GM18519 (cell line): Measurements from ENCODE around the gene POLD1.

Source experiments
- ATAC-seq: cut with Tn5 transposase; IDR thresholded peaks from one replicate; pipeline ENCODE4 v1.9.1; 2021; ENCODE audit warnings: mild to moderate bottlenecking, moderate library complexity; ENCODE audit not compliant: unreplicated experiment, low FRiP score

POLD1 gene

GRCh38 chr19:50365434-50366306, 18.5 kb upstream of the POLD1 start, which contains the start of gene NAPSA:
TSS of gene NAPSA (minus strand) at chr19:50365639. CDS start at chr19:50365621, 18 bp downstream.
- no peak for ATAC-seq

- no peak for ATAC-seq
Measured at GRCh38 chr19:50368649-50369570, 15.2 kb upstream of the POLD1 start.

GRCh38 chr19:50371914-50372475, 12.2 kb upstream of the POLD1 start:
- ATAC-seq, result no peak

- peak; percentile 67 for ATAC-seq
Measured at GRCh38 chr19:50376166-50377050, 7.7 kb upstream of the POLD1 start, which contains the start of gene NR1H2. TSS of gene NR1H2 (plus strand) at chr19:50376457. CDS start at chr19:50377606, 1,149 bp downstream.

GRCh38 chr19:50377051-50377461, 7.1 kb upstream of the POLD1 start:
- no peak for ATAC-seq

- ATAC-seq, result no peak
Measured at GRCh38 chr19:50377517-50377916, 6.6 kb upstream of the POLD1 start.

- ATAC-seq, result no peak
Measured at GRCh38 chr19:50378169-50378862, 5.8 kb upstream of the POLD1 start.

GRCh38 chr19:50378863-50379236, 5.3 kb upstream of the POLD1 start:
- no peak for ATAC-seq

- no peak for ATAC-seq
Measured at GRCh38 chr19:50379602-50380001, 4.5 kb upstream of the POLD1 start.

GRCh38 chr19:50380137-50380536, 4.0 kb upstream of the POLD1 start:
- ATAC-seq, result no peak

- no peak for ATAC-seq
Measured at GRCh38 chr19:50380751-50381151, 3.4 kb upstream of the POLD1 start.

- no peak for ATAC-seq
Measured at GRCh38 chr19:50381881-50382729, 2.0 kb upstream of the POLD1 start.

GRCh38 chr19:50383001-50383851, 921 bp upstream of the POLD1 start:
- no peak for ATAC-seq

- ATAC-seq, result no peak
Measured at GRCh38 chr19:50384685-50385535, 763 bp downstream of the POLD1 start.

- ATAC-seq, result no peak
Measured at GRCh38 chr19:50387176-50387867, 3.2 kb downstream of the POLD1 start.

- no peak for ATAC-seq
Measured at GRCh38 chr19:50387868-50388245, 3.7 kb downstream of the POLD1 start.
